ENCODE data around the gene IQCH.

GRCh38 chr15:67396114-67396513 is 141.5 kb downstream of the IQCH start:
- TF ChIP-seq CTCF (conservative IDR thresholded peaks at IDR 0.05 in 1 of 2, IDR thresholded peaks at IDR 0.05 in 1 of 2; ENCODE audit: extremely low read depth in 1 of 2, insufficient read depth in 1 of 2, low read depth in 1 of 2, low read length in 2 of 2) (no peak), EZH2 (IDR thresholded peaks at IDR 0.05; ENCODE audit: borderline replicate concordance, low read length) (no peak)

Data from mammary epithelial cell (primary cell).